BE2C (cell line): ENCODE measurements around the gene EDN3.

ENCODE experiments used
- DNase-seq: peaks from one replicate; pipeline ENCODE4 v3.0.0-alpha.2; 2020
- H3K27me3 ChIP-seq: fragments of 250-450 bp; sonication (Bioruptor Pico); 2 replicates; pipeline ENCODE4 v1.5.1; 2020; ENCODE audit warnings: mild to moderate bottlenecking
- H3K36me3 ChIP-seq: fragments of 250-450 bp; sonication (Bioruptor Pico); 2 replicates; pipeline ENCODE4 v1.5.1; 2020; ENCODE audit warnings: mild to moderate bottlenecking
- H3K4me1 ChIP-seq: fragments of 250-450 bp; sonication (Bioruptor Pico); 2 replicates; pipeline ENCODE4 v1.5.1; 2020
- H3K4me3 ChIP-seq: 2 replicates; pipeline ENCODE4 v1.5.1; 2011; ENCODE audit warnings: low read depth, low read length
- H3K9me3 ChIP-seq: fragments of 250-450 bp; sonication (Bioruptor Pico); 2 replicates; pipeline ENCODE4 v1.5.1; 2020
- CTCF ChIP-seq: IDR thresholded peaks from 2 replicates; pipeline ENCODE4 v1.5.1; 2012; ENCODE audit warnings: mild to moderate bottlenecking, low read depth, low read length

Gene EDN3

GRCh38 chr20:59325142-59325523 is 24.7 kb downstream of the EDN3 start:
- no peaks in the 10 kb centered on the region for H3K9me3 ChIP-seq
- TF ChIP-seq CTCF = no peak
- H3K27me3 ChIP-seq = no peaks in the 10 kb centered on the region

GRCh38 chr20:59326188-59326587 is 25.8 kb downstream of the EDN3 start:
- no peaks in the 10 kb centered on the region for H3K36me3 ChIP-seq
- no peaks in the 10 kb centered on the region for H3K9me3 ChIP-seq
- DNase-seq = no peak
- no peak overlapping the region for H3K4me3 ChIP-seq
- TF ChIP-seq CTCF = no peak
- no peaks in the 10 kb centered on the region for H3K27me3 ChIP-seq
- H3K4me1 ChIP-seq = no peaks in the 10 kb centered on the region

More at GRCh38 chr20:59325142-59325523, 24.7 kb downstream of the EDN3 start:
- no peaks in the 10 kb centered on the region for H3K36me3 ChIP-seq
- DNase-seq = no peak
- no peak overlapping the region for H3K4me3 ChIP-seq
- H3K4me1 ChIP-seq = no peaks in the 10 kb centered on the region

DNA sequence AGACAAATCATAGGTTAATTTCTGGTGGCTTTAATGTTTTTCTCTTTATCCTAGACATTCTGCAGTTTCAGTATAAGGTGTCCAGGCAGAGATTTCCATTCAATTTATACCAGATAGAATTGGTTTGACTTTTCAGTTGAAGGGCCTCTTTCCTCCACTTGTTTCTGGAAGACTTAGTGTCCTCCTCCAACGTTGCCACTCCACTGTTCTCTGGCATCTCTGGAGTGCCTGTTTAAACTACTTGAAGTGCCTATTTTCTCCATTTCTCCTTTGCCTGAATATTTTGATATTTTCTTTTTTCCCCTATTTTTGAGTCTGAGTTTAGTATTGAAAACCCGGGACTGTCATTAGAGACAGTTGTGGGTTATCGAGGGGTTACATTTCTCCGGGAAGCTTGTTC is 27.7 kb downstream of the EDN3 start:
- H3K4me1 ChIP-seq = no peaks in the 10 kb centered on the region
- no peak for TF ChIP-seq CTCF
- H3K4me3 ChIP-seq = no peak overlapping the region
- no peaks in the 10 kb centered on the region for H3K9me3 ChIP-seq
- no peaks in the 10 kb centered on the region for H3K36me3 ChIP-seq
- no peaks in the 10 kb centered on the region for H3K27me3 ChIP-seq
- no peak for DNase-seq

DNA sequence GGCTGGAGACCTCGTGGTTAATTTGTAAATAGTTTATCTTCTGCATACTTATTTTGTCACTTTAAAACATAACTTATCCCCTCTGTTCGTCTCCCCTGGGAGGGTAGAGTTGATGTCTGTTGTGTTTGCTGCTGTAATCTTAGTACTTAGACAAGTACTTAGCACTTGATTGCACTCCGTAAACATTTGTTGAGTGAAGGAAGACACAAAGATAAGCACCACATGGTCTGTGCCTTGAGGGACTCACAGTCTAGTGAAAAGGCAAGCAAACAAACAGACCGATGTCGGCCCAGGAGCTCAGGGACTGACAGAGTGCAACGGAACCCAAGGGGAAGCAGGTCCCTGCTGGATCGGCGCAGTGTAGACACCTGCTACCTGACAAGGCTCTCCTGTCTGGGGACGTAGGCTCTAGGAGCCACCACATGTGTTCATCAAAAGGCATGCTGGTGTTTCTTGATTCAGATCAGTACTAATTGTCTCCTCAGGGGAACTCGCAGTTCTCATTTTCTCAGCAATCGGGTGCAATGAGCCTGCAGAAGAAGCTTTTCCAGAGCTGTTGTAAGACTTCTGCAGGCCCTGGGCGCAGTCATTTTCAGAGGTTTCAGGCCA is 31.4 kb downstream of the EDN3 start:
- no peak for TF ChIP-seq CTCF
- no peaks in the 10 kb centered on the region for H3K9me3 ChIP-seq
- H3K4me3 ChIP-seq = no peak overlapping the region
- DNase-seq = no peak
- H3K36me3 ChIP-seq = no peaks in the 10 kb centered on the region
- no peaks in the 10 kb centered on the region for H3K27me3 ChIP-seq
- H3K4me1 ChIP-seq = no peaks in the 10 kb centered on the region; the same call in 1 of the 2 replicates

- TF ChIP-seq CTCF = no peak
- H3K9me3 ChIP-seq = no peaks in the 10 kb centered on the region
- H3K27me3 ChIP-seq = no peaks in the 10 kb centered on the region
- H3K36me3 ChIP-seq = no peaks in the 10 kb centered on the region
- DNase-seq = peak; percentile 26
- no peaks in the 10 kb centered on the region; the same call in 1 of the 2 replicates for H3K4me1 ChIP-seq
- no peak overlapping the region for H3K4me3 ChIP-seq
Measured at GRCh38 chr20:59333260-59333845, 32.9 kb downstream of the EDN3 start.

DNA sequence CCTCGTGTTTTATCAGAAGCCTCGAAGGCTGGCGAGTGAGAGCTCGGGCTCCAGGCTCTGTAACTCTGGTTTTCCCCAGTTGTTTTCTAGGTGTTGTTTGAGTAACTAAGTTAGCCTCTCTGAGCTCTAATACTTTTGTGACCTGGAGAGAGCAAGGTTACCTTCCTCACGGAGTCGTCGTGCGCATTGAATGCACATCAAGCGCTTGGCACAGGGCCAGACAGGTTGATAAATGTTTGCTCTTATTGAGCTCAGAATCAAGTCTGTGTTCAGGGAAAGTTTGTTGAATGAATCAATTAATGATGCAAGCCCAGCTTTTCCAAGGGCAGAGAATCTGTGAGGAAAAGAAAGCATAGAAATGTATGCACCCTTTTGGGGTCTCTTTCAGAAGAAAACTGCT is 33.5 kb downstream of the EDN3 start:
- Histone ChIP-seq H3K36me3 (no peaks in the 10 kb centered on the region), H3K4me1 (no peaks in the 10 kb centered on the region; the same call in 1 of the 2 replicates), H3K27me3 (no peaks in the 10 kb centered on the region), H3K9me3 (no peaks in the 10 kb centered on the region), H3K4me3 (no peak overlapping the region)
- DNase-seq = no peak
- TF ChIP-seq CTCF = no peak
